T-helper 1 cell treated with Interleukin-12 subunit alpha and Interleukin-12 subunit beta and Interleukin-4 antibody, amounts not matched to agents 30 μg/mL and 1 μg/mL, for 36 hours (primary cell): Measurements from ENCODE around the gene ELFN2.

Experiments
- H3K27ac Mint-ChIP-seq: one replicate; pipeline ENCODE4 v1.8.0; 2021; ENCODE audit warnings: mild to moderate bottlenecking, mixed read lengths
- H3K27me3 Mint-ChIP-seq: one replicate; pipeline ENCODE4 v1.8.0; 2021; ENCODE audit warnings: low read depth, mixed read lengths
- H3K36me3 Mint-ChIP-seq: one replicate; pipeline ENCODE4 v1.8.0; 2021; ENCODE audit warnings: low read depth, mixed read lengths
- H3K4me1 Mint-ChIP-seq: one replicate; pipeline ENCODE4 v1.8.0; 2021; ENCODE audit warnings: low read depth, mixed read lengths
- H3K4me3 Mint-ChIP-seq: one replicate; pipeline ENCODE4 v1.8.0; 2021; ENCODE audit warnings: mild to moderate bottlenecking, moderate library complexity, mixed read lengths
- H3K9me3 Mint-ChIP-seq: one replicate; pipeline ENCODE4 v1.8.0; 2021; ENCODE audit warnings: mixed read lengths

The ELFN2 gene

DNA sequence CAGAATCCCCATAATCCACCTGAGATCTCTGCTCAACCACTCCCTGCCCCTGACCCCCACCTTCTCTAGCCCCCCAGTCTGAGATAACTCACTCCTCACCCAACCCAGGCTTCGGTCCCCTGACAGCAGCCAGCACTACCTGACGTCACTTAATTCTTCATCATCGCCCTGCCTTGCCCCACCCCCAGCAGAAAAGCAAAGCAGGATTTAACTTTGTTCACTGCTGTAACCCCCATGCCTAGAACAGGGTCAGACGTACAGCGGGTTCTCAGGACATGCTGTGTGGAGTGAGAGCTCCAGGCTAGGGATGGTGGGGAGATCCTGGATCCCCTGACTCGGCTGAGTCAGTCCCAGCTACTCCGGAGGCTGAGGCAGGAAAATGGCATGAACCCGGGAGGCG is 45.8 kb downstream of the ELFN2 start:
- H3K9me3 Mint-ChIP-seq = no peaks in the 10 kb centered on the region
- H3K4me3 Mint-ChIP-seq = no peak overlapping the region
- no peak overlapping the region for H3K27ac Mint-ChIP-seq
- H3K4me1 Mint-ChIP-seq = no peaks in the 10 kb centered on the region
- peaks cover 6% of the 10 kb centered on the region for H3K27me3 Mint-ChIP-seq
- no peaks in the 10 kb centered on the region for H3K36me3 Mint-ChIP-seq

- Mint-ChIP-seq H3K9me3 (no peaks in the 10 kb centered on the region), H3K27me3 (peaks cover 11% of the 10 kb centered on the region), H3K27ac (no peak overlapping the region), H3K4me3 (no peak overlapping the region), H3K4me1 (no peaks in the 10 kb centered on the region), H3K36me3 (no peaks in the 10 kb centered on the region)
Observed at GRCh38 chr22:37379722-37380121, 47.6 kb downstream of the ELFN2 start.

- Mint-ChIP-seq H3K9me3 (no peaks in the 10 kb centered on the region), H3K27ac (no peak overlapping the region), H3K27me3 (peaks cover 11% of the 10 kb centered on the region), H3K36me3 (no peaks in the 10 kb centered on the region), H3K4me3 (no peak overlapping the region), H3K4me1 (no peaks in the 10 kb centered on the region)
Observed at GRCh38 chr22:37379085-37379484, 48.2 kb downstream of the ELFN2 start.

GRCh38 chr22:37378642-37379058 is 48.6 kb downstream of the ELFN2 start:
- H3K9me3 Mint-ChIP-seq = no peaks in the 10 kb centered on the region
- H3K4me3 Mint-ChIP-seq = no peak overlapping the region
- no peaks in the 10 kb centered on the region for H3K36me3 Mint-ChIP-seq
- no peak overlapping the region for H3K27ac Mint-ChIP-seq
- H3K27me3 Mint-ChIP-seq = peaks cover 11% of the 10 kb centered on the region
- H3K4me1 Mint-ChIP-seq = no peaks in the 10 kb centered on the region

DNA sequence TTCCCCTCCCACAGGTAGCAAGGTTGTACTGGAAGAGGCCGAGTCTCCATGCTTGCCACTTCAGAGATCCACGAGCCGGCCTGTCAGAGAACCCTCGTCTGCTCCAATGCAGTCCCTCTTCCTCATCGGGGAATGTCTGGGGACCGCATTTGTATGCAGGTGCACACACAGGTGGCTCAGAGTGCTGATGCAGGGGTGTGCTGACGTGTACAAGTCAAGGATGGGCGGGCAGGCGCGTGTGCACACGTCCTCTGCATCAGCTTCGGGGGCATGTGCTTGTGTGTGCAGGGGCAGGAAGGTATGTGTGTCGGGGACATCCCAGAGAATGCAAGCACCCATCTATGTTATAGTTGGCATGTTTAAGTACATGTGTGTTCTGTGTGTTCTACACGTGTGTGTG is 49.4 kb downstream of the ELFN2 start:
- H3K9me3 Mint-ChIP-seq = no peaks in the 10 kb centered on the region
- H3K36me3 Mint-ChIP-seq = no peaks in the 10 kb centered on the region
- H3K27ac Mint-ChIP-seq = no peak overlapping the region
- H3K4me1 Mint-ChIP-seq = no peaks in the 10 kb centered on the region
- peaks cover 11% of the 10 kb centered on the region for H3K27me3 Mint-ChIP-seq
- no peak overlapping the region for H3K4me3 Mint-ChIP-seq

DNA sequence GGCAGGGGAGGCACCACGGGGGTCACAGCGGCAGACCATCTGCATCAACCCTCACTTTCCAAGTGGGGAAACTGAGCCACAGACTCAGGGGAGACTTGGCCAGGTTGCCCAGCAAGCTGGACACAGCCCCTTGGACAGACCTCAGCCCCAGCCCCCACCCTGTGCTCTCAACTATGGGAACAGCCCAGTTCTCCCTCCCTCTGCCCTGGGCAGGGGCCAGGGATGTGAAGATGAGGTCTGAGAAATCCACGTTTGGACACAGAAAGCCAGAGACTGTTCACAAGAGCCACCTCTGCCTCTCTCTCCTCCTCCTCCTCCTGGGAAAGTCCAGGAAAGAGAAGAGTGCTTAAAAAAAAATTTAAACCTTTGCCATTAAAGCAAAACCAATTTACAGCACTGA is 50.1 kb downstream of the ELFN2 start:
- Mint-ChIP-seq H3K27me3 (peaks cover 11% of the 10 kb centered on the region), H3K36me3 (no peaks in the 10 kb centered on the region), H3K4me1 (no peaks in the 10 kb centered on the region), H3K27ac (no peak overlapping the region), H3K9me3 (no peaks in the 10 kb centered on the region), H3K4me3 (no peak overlapping the region)

- Mint-ChIP-seq H3K36me3 (no peaks in the 10 kb centered on the region), H3K4me3 (no peak overlapping the region), H3K27me3 (peaks cover 11% of the 10 kb centered on the region), H3K9me3 (no peaks in the 10 kb centered on the region), H3K4me1 (no peaks in the 10 kb centered on the region), H3K27ac (no peak overlapping the region)
Observed at GRCh38 chr22:37376643-37377042, 50.6 kb downstream of the ELFN2 start.

- Mint-ChIP-seq H3K4me1 (no peaks in the 10 kb centered on the region), H3K4me3 (no peak overlapping the region), H3K36me3 (no peaks in the 10 kb centered on the region), H3K27me3 (peaks cover 11% of the 10 kb centered on the region), H3K9me3 (no peaks in the 10 kb centered on the region), H3K27ac (no peak overlapping the region)
Observed at GRCh38 chr22:37375801-37376200, 51.5 kb downstream of the ELFN2 start.

DNA sequence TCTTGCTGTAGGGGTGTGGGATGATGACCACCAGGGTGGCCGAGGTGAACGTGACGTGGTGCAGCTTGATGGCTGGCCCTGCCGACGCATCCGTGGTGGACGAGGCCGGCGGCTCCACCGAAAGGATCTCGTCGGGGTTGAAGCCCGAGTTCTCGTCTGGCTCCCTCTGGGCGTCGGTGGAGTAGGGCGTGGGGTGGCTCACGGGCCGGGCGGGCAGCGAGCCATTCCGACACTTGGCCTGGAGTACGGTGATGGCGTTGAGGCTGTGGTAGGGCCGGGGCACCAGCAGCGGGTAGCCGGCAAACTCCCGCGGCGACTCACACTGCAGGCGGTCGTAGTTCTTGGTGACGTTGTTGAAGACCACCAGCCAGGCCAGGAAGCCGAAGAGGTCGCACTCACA is 52.7 kb downstream of the ELFN2 start:
- H3K9me3 Mint-ChIP-seq = no peaks in the 10 kb centered on the region
- H3K4me3 Mint-ChIP-seq = no peak overlapping the region
- H3K27ac Mint-ChIP-seq = no peak overlapping the region
- no peaks in the 10 kb centered on the region for H3K4me1 Mint-ChIP-seq
- no peaks in the 10 kb centered on the region for H3K36me3 Mint-ChIP-seq
- peaks cover 11% of the 10 kb centered on the region for H3K27me3 Mint-ChIP-seq

DNA sequence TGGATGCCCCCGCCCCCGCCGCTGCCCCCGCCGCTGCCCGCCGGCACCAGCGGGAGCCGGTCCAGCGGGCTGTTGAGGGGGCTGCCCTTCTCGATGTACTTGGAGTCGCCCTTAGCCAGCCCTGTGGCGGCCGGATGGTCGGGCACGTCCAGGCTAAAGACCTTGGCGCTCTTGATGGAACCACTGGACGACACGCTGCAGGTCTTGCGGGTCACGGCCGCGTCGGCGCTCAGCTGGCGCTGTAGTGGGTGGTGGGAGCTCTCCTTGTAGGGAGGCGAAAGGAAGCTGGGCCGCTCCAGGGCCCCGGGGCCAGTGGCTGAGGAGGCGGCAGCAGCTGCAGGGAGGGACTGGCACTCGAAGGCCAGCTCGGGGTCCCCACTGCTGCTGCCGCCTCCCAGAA is 53.8 kb downstream of the ELFN2 start:
- no peaks in the 10 kb centered on the region for H3K4me1 Mint-ChIP-seq
- no peaks in the 10 kb centered on the region for H3K9me3 Mint-ChIP-seq
- H3K4me3 Mint-ChIP-seq = no peak overlapping the region
- H3K27me3 Mint-ChIP-seq = peaks cover 6% of the 10 kb centered on the region
- H3K27ac Mint-ChIP-seq = no peak overlapping the region
- no peaks in the 10 kb centered on the region for H3K36me3 Mint-ChIP-seq

DNA sequence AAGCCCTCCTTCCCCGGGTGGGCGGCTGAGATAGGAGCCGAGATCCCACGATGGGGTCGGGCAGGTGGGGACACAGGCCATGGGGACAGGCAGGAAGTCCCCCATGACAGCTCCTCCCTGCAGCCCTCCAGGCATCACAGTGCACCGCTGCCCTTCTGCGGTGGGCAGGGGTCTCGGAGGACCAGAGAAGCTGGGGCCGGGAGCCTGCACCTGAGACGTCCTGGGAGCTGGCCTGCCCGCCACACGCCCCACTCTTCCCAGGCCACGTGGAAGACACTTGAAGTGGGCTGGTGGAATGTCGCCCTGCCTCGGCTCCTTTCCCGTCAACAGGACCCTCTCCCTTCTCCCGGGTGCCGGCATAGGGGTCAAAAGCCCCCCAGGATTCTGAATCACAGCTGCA is 55.4 kb downstream of the ELFN2 start:
- Mint-ChIP-seq H3K27ac (no peak overlapping the region), H3K4me3 (no peak overlapping the region), H3K4me1 (no peaks in the 10 kb centered on the region), H3K27me3 (peaks cover 6% of the 10 kb centered on the region), H3K9me3 (no peaks in the 10 kb centered on the region), H3K36me3 (no peaks in the 10 kb centered on the region)

DNA sequence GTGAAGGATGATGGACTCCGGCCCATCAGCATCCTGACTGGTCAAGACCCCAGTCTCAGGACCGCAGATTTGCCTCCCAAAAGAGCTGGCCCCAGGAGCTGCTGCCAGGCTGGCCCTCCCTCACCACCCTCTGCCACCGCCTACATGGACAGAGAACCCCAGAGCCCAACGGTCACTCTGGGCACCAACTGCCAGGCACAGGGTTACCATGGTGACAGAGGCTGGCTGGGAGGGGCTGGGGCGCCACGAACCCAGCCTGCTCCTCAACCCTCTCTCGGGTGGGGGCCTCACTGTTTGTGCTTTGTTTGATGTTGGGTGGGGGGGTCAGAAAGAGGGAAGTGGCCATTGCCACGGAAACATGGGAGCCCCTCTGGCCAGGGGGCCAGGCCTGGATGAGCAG is 55.8 kb downstream of the ELFN2 start:
- Mint-ChIP-seq H3K9me3 (no peaks in the 10 kb centered on the region), H3K27me3 (peaks cover 4% of the 10 kb centered on the region), H3K36me3 (no peaks in the 10 kb centered on the region), H3K4me1 (no peaks in the 10 kb centered on the region), H3K4me3 (no peak overlapping the region), H3K27ac (no peak overlapping the region)

DNA sequence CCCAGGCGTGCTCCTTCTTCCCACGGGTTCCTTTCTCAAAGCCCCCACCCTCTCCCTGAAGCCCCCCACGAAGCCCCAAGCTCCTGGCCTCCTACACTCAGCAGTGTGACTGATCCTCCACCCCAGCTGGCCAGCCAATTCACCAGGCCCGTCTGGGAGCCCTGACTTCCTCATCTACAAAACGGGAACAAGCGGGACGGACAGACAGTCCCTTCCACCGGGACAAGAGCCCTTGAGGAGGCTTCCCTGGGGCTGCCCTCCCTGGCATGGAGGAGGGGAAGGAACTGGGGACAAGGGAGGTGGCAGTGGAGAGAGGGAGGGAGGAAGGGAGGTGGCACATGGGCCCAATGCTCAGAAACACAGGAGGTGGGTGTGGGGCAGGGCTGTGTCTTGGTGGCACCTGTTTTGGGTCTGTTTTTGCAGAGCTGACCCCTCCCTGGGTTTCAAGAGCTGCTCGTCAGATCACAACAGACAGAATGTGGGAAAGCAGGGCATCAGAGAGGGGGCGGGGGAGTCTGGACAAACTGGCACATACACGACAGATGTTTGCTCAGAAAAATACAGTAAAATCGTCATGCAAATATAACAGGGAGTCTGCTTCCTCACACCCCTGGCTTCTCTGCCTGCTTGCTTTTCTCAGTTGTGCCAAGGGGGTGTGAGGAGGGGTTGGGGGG is 56.8 kb downstream of the ELFN2 start:
- no peaks in the 10 kb centered on the region for H3K36me3 Mint-ChIP-seq
- no peaks in the 10 kb centered on the region for H3K4me1 Mint-ChIP-seq
- H3K27ac Mint-ChIP-seq = no peak overlapping the region
- H3K4me3 Mint-ChIP-seq = no peak overlapping the region
- no peaks in the 10 kb centered on the region for H3K9me3 Mint-ChIP-seq
- no peaks in the 10 kb centered on the region for H3K27me3 Mint-ChIP-seq

- Mint-ChIP-seq H3K27ac (no peak overlapping the region), H3K4me1 (no peaks in the 10 kb centered on the region), H3K27me3 (no peaks in the 10 kb centered on the region), H3K36me3 (no peaks in the 10 kb centered on the region), H3K4me3 (no peak overlapping the region), H3K9me3 (no peaks in the 10 kb centered on the region)
Observed at GRCh38 chr22:37369483-37369882, 57.8 kb downstream of the ELFN2 start.

DNA sequence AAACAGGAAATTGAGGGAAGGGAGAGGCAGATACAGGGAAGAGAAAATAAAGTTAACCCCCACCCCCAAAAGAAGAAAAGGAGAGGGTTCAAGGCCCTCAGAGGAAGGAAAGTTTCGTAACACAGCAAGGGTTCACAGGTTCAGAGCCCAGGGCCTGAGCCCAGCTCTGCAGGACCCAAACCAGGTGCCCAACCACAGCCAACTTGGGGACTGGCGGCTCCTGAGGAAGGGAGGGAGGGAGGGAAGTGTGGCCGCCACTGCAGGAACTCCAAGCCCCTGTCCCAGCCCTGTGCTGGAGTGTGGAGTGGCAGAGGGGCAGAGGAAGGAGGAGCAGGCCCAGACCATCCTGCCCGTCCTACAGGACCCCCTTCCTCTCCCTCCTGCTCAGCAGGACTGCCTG is 59.2 kb downstream of the ELFN2 start:
- H3K9me3 Mint-ChIP-seq = no peaks in the 10 kb centered on the region
- no peaks in the 10 kb centered on the region for H3K36me3 Mint-ChIP-seq
- no peak overlapping the region for H3K4me3 Mint-ChIP-seq
- H3K4me1 Mint-ChIP-seq = no peaks in the 10 kb centered on the region
- H3K27ac Mint-ChIP-seq = no peak overlapping the region
- no peaks in the 10 kb centered on the region for H3K27me3 Mint-ChIP-seq

DNA sequence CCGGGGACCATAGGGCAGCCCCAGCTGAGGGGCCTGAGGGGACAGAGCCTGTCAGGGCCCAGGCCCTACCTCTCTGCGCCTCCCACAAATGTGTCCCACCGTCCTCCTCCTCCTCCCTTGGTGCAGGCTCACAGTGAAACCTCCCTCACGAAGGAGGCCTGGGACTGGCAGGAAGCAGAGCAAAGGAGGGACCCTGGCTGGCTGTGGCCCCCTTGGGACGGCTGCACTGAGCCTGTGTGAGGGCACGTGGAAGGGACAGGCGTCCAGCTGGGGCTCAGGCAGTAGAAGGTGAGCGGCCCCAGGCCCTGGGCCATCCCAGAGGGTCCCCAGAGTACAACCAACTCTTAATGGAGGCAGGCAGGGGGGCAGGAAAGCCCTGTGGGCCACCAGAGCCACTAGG is 60.7 kb downstream of the ELFN2 start:
- no peaks in the 10 kb centered on the region for H3K4me1 Mint-ChIP-seq
- H3K4me3 Mint-ChIP-seq = no peak overlapping the region
- H3K27me3 Mint-ChIP-seq = no peaks in the 10 kb centered on the region
- H3K27ac Mint-ChIP-seq = no peak overlapping the region
- no peaks in the 10 kb centered on the region for H3K9me3 Mint-ChIP-seq
- H3K36me3 Mint-ChIP-seq = no peaks in the 10 kb centered on the region
